ENCODE results near the gene SHLD2.
"Not testable (repeated sequence)": the region's sequence is repeated elsewhere in the genome, so short reads cannot be mapped to it uniquely, and the experiment has no call there.

SHLD2 gene

GRCh38 chr10:87132176-87132575, 37.2 kb downstream of the SHLD2 start:
- CTCF ChIA-PET; DNase-seq (ENCODE audit: extremely low spot score); POLR2A ChIA-PET: not testable (repeated sequence)

GRCh38 chr10:87133936-87134335, 38.9 kb downstream of the SHLD2 start:
- DNase-seq (ENCODE audit: extremely low spot score); CTCF ChIA-PET; POLR2A ChIA-PET: not testable (repeated sequence)

GRCh38 chr10:87134440-87134839, 39.4 kb downstream of the SHLD2 start:
- CTCF ChIA-PET; POLR2A ChIA-PET; DNase-seq (ENCODE audit: extremely low spot score): not testable (repeated sequence)

GRCh38 chr10:87137478-87137877, 42.5 kb downstream of the SHLD2 start:
- DNase-seq (ENCODE audit: extremely low spot score); CTCF ChIA-PET; POLR2A ChIA-PET: not testable (repeated sequence)

- POLR2A ChIA-PET; DNase-seq (ENCODE audit: extremely low spot score); CTCF ChIA-PET: not testable (repeated sequence)
Observed at GRCh38 chr10:87142230-87143108, 47.5 kb downstream of the SHLD2 start.

- CTCF ChIA-PET; DNase-seq (ENCODE audit: extremely low spot score); POLR2A ChIA-PET: not testable (repeated sequence)
Observed at GRCh38 chr10:87143109-87143418, 48.1 kb downstream of the SHLD2 start.

- DNase-seq (ENCODE audit: extremely low spot score); CTCF ChIA-PET; POLR2A ChIA-PET: not testable (repeated sequence)
Observed at GRCh38 chr10:87145598-87145997, 50.6 kb downstream of the SHLD2 start.

- POLR2A ChIA-PET; DNase-seq (ENCODE audit: extremely low spot score); CTCF ChIA-PET: not testable (repeated sequence)
Observed at GRCh38 chr10:87149020-87149609, 54.1 kb downstream of the SHLD2 start.

- CTCF ChIA-PET, result not testable (repeated sequence)
Observed at GRCh38 chr10:87151516-87151915, 56.5 kb downstream of the SHLD2 start.

GRCh38 chr10:87156841-87157240, 61.8 kb downstream of the SHLD2 start:
- CTCF ChIA-PET; DNase-seq (ENCODE audit: extremely low spot score); POLR2A ChIA-PET: not testable (repeated sequence)

More at GRCh38 chr10:87151516-87151915, 56.5 kb downstream of the SHLD2 start:
- DNase-seq (ENCODE audit: extremely low spot score); POLR2A ChIA-PET: not testable (repeated sequence)

GRCh38 chr10:87157821-87158220, 62.8 kb downstream of the SHLD2 start:
- DNase-seq (ENCODE audit: extremely low spot score); POLR2A ChIA-PET; CTCF ChIA-PET: not testable (repeated sequence)

GRCh38 chr10:87162703-87163293, 67.8 kb downstream of the SHLD2 start:
- DNase-seq (ENCODE audit: extremely low spot score); CTCF ChIA-PET; POLR2A ChIA-PET: not testable (repeated sequence)

GRCh38 chr10:87163414-87163813, 68.4 kb downstream of the SHLD2 start:
- DNase-seq (ENCODE audit: extremely low spot score); CTCF ChIA-PET; POLR2A ChIA-PET: not testable (repeated sequence)

- CTCF ChIA-PET; DNase-seq (ENCODE audit: extremely low spot score); POLR2A ChIA-PET: not testable (repeated sequence)
Observed at GRCh38 chr10:87169857-87170256, 74.9 kb downstream of the SHLD2 start.

- POLR2A ChIA-PET; DNase-seq (ENCODE audit: extremely low spot score); CTCF ChIA-PET: not testable (repeated sequence)
Observed at GRCh38 chr10:87170705-87171104, 75.7 kb downstream of the SHLD2 start.

- CTCF ChIA-PET; DNase-seq (ENCODE audit: extremely low spot score); POLR2A ChIA-PET: not testable (repeated sequence)
Observed at GRCh38 chr10:87171670-87172069, 76.7 kb downstream of the SHLD2 start.

GRCh38 chr10:87172178-87172577, 77.2 kb downstream of the SHLD2 start:
- POLR2A ChIA-PET; DNase-seq (ENCODE audit: extremely low spot score); CTCF ChIA-PET: not testable (repeated sequence)

GRCh38 chr10:87177587-87177986, 82.6 kb downstream of the SHLD2 start:
- CTCF ChIA-PET; DNase-seq (ENCODE audit: extremely low spot score); POLR2A ChIA-PET: not testable (repeated sequence)

GRCh38 chr10:87184421-87184820, 89.4 kb downstream of the SHLD2 start:
- POLR2A ChIA-PET, result not testable (repeated sequence)

GRCh38 chr10:87186016-87186415, 91.0 kb downstream of the SHLD2 start:
- POLR2A ChIA-PET; DNase-seq (ENCODE audit: extremely low spot score); CTCF ChIA-PET: not testable (repeated sequence)

More at GRCh38 chr10:87184421-87184820, 89.4 kb downstream of the SHLD2 start:
- CTCF ChIA-PET; DNase-seq (ENCODE audit: extremely low spot score): not testable (repeated sequence)

All from HEK293T (cell line).